ENCODE results near the gene SLC8A1.

The SLC8A1 gene

DNA sequence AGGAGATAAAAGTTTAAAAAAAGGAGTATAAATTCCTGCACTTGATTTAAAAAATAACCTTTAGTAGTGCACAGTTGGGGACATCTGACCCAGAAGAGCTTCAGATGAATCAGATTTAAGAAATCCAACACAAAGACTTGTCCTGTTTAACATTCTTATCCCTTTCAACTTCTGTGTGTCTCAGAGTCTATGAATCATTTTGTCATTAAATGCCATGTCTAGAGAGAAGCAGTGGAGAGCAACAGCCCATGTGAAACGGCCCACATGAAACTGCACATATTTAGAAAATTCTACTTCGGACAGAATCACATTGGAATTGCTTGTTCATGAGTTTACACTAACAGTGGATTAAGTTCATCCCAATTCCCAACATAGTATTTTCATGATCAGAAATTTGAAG is 278.6 kb downstream of the SLC8A1 start:
- no peak for FAIRE-seq
- DNase-seq (ENCODE audit: insufficient read length, low spot score): no peak
- TF ChIP-seq POLR2A (IDR thresholded peaks at IDR 0.05; ENCODE audit: low read depth, low read length): no peak

DNA sequence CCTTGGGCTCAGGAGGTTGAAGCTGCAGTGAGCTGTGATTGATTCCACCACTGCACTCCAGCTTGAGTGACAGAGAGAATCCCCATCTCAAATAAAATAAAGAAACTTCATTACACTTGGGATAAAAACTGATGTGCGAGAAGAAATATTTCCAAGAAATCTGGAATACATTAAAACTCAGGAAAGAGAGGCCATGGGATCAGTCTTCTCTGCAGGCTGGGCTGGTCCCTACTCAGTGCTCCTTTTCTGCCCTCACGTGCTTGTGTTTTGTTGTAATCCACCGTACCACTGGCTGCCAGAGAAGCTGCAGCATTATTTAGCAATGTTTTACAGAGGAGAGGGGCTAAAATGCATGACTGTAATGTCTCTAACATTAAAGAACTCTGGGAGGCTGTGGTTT is 282.0 kb downstream of the SLC8A1 start:
- no peak for DNase-seq (ENCODE audit: insufficient read length, low spot score)
- no peak for TF ChIP-seq POLR2A (IDR thresholded peaks at IDR 0.05; ENCODE audit: low read depth, low read length)
- FAIRE-seq: no peak

DNA sequence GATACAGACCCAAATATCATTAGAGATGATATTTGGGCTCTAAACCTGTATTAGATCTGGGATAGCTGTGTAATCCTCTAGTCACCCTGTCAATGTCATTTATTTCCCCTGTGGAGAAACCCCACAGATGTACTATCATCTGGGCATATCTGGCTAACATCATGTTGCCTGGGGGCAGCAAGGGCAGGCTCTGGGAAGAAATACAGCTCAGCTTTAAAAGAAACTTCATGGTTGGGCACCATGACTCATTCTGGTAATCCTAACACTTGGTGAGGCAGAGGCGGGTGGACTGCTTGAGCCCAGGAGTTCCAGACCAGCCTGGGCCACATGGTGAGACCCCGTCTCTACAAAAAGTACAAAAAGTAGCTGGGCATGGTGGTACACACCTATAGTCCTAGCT is 282.5 kb downstream of the SLC8A1 start:
- TF ChIP-seq POLR2A (IDR thresholded peaks at IDR 0.05; ENCODE audit: low read depth, low read length): no peak
- DNase-seq (ENCODE audit: insufficient read length, low spot score): no peak
- no peak for FAIRE-seq

DNA sequence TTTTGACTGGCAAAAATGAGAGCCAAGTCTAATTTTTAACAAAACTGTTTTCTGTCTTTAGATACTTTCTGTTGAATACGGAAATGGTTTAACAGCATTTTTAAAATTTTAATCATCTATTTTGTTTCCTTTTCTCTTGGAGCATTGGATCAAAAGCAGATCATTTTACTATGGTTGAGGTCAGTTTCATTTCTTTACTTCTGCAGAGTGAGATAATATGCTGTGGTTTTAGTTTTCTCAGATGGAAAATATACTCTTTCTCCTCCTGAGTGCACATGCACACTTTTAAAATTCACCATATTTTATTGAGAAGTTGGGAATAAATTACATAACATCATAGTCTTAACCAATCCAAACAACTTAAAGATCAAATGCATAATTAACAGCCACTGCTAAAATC is 283.3 kb downstream of the SLC8A1 start:
- TF ChIP-seq POLR2A (IDR thresholded peaks at IDR 0.05; ENCODE audit: low read depth, low read length): no peak
- no peak for FAIRE-seq
- DNase-seq (ENCODE audit: insufficient read length, low spot score): no peak

DNA sequence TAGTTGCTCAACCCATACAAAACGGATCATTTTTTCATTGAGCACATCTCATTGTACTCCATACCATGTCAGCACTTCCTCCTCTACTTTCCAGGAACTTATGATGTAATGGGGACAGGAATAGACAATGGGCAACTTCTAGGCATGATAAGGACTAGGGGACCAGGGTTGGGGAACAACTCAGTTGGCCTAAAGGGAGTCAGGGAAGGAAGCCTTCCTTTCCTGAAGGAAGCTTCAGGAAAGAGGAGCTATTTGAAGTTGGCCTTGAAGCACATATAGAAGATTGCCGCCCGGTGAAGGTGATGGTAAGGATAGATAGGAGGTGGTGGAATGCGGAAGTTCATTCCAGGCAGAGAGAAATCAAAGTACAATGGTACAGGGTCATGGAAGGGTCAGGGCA is 283.9 kb downstream of the SLC8A1 start:
- no peak for DNase-seq (ENCODE audit: insufficient read length, low spot score)
- no peak for FAIRE-seq
- no peak for TF ChIP-seq POLR2A (IDR thresholded peaks at IDR 0.05; ENCODE audit: low read depth, low read length)

DNA sequence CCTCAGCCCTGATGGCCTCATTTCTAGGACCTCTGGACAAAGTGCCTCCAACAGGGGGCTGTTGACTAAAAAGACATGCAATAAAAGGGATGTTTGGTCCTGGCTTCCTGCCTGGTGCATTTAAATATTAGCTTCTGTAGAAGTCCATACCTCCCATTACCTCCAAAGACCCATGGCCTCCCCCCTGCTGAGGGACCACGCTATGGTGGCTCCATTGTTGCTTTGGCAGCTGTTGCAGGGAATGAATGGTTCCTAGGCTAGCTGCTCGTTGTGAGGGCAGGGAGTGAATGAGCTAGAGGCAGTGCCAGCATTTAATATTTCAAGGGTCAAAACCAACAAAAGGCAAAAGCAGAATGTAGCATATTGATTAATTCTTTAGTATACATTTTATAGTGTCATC is 285.9 kb downstream of the SLC8A1 start:
- no peak for TF ChIP-seq POLR2A (IDR thresholded peaks at IDR 0.05; ENCODE audit: low read depth, low read length)
- DNase-seq (ENCODE audit: insufficient read length, low spot score) (no peak), FAIRE-seq (no peak)

DNA sequence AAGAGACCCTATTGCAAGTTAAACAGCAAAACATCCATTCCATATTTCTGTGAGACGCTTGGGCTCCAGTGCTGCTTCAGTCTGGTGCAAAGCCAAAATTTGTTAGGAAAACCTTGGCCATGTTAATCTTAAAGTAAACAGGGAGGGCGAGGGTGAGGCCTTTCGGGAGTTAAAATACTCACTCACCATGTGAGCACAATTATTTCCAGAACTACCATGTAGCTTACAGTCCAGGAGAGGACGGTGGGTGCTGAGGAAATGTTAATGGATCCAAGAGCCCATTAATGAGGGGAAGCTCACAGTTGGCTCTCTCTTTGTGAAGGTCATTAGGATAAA is 286.4 kb downstream of the SLC8A1 start:
- FAIRE-seq (no peak), DNase-seq (ENCODE audit: insufficient read length, low spot score) (no peak)
- no peak for TF ChIP-seq POLR2A (IDR thresholded peaks at IDR 0.05; ENCODE audit: low read depth, low read length)

DNA sequence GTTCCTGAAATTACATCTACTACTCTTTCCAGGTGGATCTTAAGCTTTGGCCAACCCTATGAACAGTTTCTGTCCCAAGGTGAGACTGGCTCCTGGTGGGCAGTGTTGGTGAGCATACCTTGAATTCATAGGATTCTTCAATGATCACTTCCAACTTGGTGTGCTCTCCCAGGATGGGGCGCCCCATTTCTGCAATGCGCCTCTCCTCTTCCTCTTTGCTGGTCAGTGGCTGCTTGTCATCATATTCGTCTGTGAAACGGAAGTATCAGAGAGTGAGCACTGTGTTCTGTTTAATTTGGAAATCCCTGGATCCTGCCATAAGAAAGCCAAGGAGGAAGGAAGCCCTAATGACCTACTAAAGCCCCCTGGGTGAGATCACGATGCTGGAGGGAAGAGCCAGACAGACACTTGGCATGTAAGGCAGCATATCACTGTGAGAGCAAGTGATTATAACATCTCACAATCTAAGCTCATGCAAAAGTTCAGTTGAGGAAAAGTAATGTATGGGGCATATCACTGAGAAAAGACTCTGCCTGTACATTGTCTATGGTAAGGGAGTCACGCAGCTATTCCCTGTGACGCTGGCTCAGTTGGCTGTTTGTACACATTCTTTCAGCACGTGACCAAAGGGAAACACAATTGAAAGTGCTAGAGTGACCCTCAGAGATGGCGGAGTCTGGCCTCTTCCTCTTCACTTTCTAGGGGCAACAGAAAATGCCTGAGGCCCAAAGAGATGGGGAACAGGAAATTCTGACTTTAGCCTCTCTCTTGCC is 287.0 kb downstream of the SLC8A1 start:
- FAIRE-seq (no peak), DNase-seq (ENCODE audit: insufficient read length, low spot score) (no peak)
- TF ChIP-seq POLR2A (IDR thresholded peaks at IDR 0.05; ENCODE audit: low read depth, low read length): no peak

DNA sequence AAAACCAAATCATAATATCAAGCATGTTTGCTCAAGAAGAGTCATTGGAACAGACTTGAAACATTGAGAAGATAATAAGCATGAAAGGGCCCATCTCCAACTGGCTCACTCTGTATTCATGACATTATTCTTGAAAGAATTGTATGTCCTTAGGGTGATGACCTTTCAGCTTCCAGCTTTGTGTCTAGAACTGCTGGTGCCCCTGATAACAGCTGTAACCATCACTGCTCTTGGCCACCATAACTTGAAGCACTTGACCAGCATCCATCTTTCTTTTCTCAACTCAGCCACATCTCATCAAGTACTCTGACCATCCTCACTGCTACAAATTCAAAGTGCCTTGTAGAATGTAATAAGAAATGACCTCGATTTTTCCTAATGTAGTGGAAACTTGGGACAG is 289.9 kb downstream of the SLC8A1 start:
- TF ChIP-seq POLR2A (IDR thresholded peaks at IDR 0.05; ENCODE audit: low read depth, low read length): no peak
- FAIRE-seq: no peak
- DNase-seq (ENCODE audit: insufficient read length, low spot score): no peak

DNA sequence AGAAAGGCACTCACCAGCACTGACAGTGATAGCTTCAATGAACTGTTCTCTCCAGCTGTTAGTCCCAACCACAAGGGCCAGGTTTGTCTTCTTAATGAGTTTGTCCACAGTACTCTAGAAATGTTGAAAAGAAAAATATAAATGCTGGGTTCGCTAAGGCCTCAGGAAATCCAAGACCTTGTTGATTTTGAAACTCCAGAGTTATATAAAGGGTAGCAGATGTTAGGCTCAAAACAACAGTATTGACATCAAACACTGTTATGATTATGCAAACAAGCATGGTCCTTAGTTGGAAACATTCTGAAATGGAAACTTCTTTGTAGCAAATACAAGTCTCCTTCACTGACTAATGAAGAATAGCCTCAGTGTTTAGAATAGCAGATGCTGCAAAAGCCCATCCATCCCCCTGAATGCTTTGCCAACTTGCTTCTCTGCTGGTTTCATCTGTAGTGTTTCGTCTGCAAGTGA is 291.1 kb downstream of the SLC8A1 start:
- DNase-seq (ENCODE audit: insufficient read length, low spot score): no peak
- FAIRE-seq: no peak
- no peak for TF ChIP-seq POLR2A (IDR thresholded peaks at IDR 0.05; ENCODE audit: low read depth, low read length)

DNA sequence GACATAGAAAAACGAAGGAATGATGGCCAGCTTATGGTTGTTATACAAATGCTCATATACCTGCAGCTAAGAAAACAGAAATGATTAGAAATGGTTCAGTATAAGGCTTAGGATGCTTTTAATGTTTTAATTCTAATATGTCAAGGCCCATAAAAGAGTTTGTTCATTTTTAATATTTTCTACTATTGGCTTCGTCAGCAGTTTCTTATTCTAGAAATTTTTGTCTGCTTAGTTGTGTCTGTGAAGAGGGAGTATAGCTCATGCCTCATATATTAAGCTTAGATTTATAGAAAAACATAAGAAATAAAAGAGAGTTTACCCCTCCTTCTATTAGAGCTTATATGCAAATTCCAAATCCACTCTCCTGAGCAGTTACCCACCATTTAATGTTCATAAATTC is 292.6 kb downstream of the SLC8A1 start:
- FAIRE-seq (no peak), DNase-seq (ENCODE audit: insufficient read length, low spot score) (no peak)
- no peak for TF ChIP-seq POLR2A (IDR thresholded peaks at IDR 0.05; ENCODE audit: low read depth, low read length)

DNA sequence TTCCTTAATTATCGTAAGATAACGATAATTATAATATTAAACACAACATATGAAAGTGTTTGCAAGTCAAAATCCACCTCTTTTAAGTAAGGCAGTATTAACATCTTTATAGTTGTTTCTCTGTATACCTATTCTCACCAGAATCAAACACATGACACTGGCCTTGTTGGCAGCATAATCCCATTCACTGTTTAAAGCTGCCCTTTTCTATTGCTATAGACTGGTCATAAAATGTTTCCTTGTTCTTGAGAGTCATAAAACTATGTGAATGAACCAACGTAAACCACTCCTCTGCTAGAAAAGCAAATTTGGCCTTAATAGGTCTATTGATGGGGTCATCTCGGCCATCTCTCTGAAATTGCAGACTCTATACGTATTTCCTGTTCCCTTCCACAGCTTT is 293.1 kb downstream of the SLC8A1 start:
- FAIRE-seq (no peak), DNase-seq (ENCODE audit: insufficient read length, low spot score) (no peak)
- no peak for TF ChIP-seq POLR2A (IDR thresholded peaks at IDR 0.05; ENCODE audit: low read depth, low read length)

DNA sequence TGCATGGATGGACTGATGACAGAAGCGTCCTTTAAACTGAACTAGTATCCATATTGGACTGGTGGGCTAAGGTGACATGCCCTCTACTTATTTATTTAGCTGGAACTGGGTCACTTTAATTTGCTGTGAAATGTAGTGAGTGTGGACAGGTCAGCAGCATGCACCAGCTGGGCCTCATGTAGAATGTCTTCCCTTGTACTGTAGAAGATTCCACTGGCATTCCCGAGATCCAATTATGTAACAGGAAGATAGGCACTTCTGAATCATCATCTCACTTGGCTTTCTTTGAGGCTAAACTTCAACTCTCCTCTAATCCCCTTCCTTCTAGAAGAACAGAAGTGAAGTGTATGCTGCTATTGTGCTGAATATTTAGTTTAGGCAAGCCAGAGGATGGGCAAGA is 296.2 kb downstream of the SLC8A1 start:
- no peak for TF ChIP-seq POLR2A (IDR thresholded peaks at IDR 0.05; ENCODE audit: low read depth, low read length)
- no peak for FAIRE-seq
- no peak for DNase-seq (ENCODE audit: insufficient read length, low spot score)

DNA sequence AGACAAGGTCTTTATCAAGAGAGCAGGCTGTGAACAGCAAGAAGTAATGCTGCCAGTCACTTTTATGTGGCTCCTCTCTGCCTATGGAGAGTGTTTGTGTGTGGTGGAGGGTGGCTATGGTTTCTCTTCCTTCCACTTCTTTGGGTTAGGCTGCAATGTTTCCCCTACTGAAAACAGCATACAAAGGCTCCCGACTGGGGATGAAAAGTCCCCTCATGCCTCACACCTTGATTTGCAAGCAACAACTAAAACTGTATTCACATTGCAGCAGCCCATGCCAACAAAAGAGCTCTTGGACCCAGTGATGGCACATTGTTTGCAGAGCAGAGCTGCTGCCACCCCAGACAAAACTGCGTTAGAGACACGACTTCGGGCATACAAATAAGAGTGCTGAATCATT is 301.6 kb downstream of the SLC8A1 start:
- FAIRE-seq: no peak
- no peak for TF ChIP-seq POLR2A (IDR thresholded peaks at IDR 0.05; ENCODE audit: low read depth, low read length)
- no peak for DNase-seq (ENCODE audit: insufficient read length, low spot score)

DNA sequence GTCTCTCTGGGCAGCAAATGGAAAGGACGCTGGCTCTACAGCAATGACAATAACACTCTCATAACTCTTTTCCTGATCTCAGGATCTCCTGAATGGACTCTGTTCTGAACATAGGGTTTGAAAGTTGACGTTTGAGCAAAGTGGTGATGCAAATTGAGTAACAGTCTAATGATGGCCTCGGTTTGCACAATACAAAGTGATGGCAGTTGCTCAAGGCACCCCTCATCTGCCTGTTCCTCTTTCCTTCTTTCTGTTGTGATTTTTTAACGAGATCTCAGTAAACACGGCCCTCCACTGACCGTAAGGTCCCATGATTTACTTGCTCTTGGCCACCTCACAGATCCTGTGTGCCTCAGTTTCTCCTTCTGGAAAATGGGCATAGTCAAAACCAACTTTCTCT is 303.6 kb downstream of the SLC8A1 start:
- TF ChIP-seq POLR2A (IDR thresholded peaks at IDR 0.05; ENCODE audit: low read depth, low read length): no peak
- no peak for DNase-seq (ENCODE audit: insufficient read length, low spot score)
- FAIRE-seq: no peak

DNA sequence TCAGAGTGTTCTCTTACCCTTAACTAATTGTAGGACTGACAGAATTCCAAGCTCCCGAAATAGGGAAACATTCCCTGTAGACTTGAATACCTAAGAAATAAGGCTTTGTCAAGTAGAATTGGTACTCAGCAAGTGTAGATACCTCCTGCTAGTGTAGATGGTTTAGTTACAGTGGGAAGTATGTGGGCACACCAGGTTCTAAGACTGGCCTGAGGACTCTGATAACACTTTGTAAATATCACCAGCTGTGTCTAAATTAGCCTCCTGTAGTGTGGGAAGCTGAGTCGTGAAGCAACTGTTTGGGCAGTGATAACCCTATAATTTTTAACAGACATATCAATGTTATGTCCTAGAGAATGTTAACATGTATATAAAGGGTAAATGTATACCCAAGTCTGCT is 304.5 kb downstream of the SLC8A1 start:
- DNase-seq (ENCODE audit: insufficient read length, low spot score): no peak
- FAIRE-seq: no peak

More for the DNA sequence above, 304.5 kb downstream of the SLC8A1 start:
- no peak for TF ChIP-seq POLR2A (IDR thresholded peaks at IDR 0.05; ENCODE audit: low read depth, low read length)

Data from H54 (cell line).